K562 (cell line): ENCODE results near the gene GRK1. TPM values are rescaled to one million over a fixed set of nuclear protein-coding genes. Genes with fewer than 3 reads are reported as not detected.
"Not testable (repeated sequence)": the region's sequence is repeated elsewhere in the genome, so short reads cannot be mapped to it uniquely, and the experiment has no call there.

Experiments used
- ATAC-seq: fragments of 200-7000 bp; cut with Tn5 transposase; 3 replicates; pipeline ENCODE4 v1.9.1; 2020; ENCODE audit warnings: moderate library complexity
- BruUV-seq: library from RNA; stranded (reverse); fragments of 400-500 nt; replicated peaks from 2 replicates; lab custom pipeline; 2021; lab: Mats Ljungman, UMichigan
- CTCF ChIA-PET: fragments of 300-600 bp; formaldehyde crosslinking; extraction: SDS; loops from one replicate; lab custom pipeline; 2021; ENCODE audit warnings: low intra/inter-chr PET ratio; lab: Yijun Ruan, JAX
- POLR2A ChIA-PET: fragments of 300-600, 350-650 bp; sonication (Branson Sonifier 250); formaldehyde crosslinking; extraction: SDS; loops from one replicate; lab custom pipeline; 2021; ENCODE audit warnings: antibody characterized with exemption, inconsistent platforms; lab: Yijun Ruan, JAX
- DNase-seq, 4 experiments: peaks; one replicate each; pipeline versions ENCODE4 v3.0.0 to v3.0.0-alpha.2; 2011 to 2018; ENCODE audit warnings: low spot score in 3 of 4, mixed read lengths in 3 of 4; ENCODE audit errors: extremely low read depth in 1 of 4
- FAIRE-seq: peaks from 2 replicates; lab custom pipeline; 2011; peaks lifted over from hg19 to GRCh38; lab: Jason Lieb, UNC
- H2AFZ ChIP-seq: 2 replicates; pipeline ENCODE4 v1.6.0; 2011; ENCODE audit warnings: low read depth, low read length, control low read depth, inconsistent platforms
- H3K27ac ChIP-seq: fragments of 200-600 bp; 3 replicates; pipeline ENCODE4 v1.8.0; 2011; ENCODE audit warnings: low read depth, mild to moderate bottlenecking, control low read depth, inconsistent platforms, low read length, moderate library complexity, mixed read lengths; ENCODE audit errors: extremely low read depth
- H3K27me3 ChIP-seq, 2 experiments: fragments of 300-600 bp in 1 of 2; 2 replicates in 1 of 2; 3 replicates in 1 of 2; pipeline versions ENCODE4 v1.6.0 to v1.8.0; 2011; ENCODE audit warnings: inconsistent platforms in 2 of 2, low read length in 2 of 2, mild to moderate bottlenecking in 1 of 2, mixed read lengths in 1 of 2, moderate library complexity in 1 of 2; ENCODE audit not compliant: control insufficient read depth in 2 of 2, insufficient read depth in 2 of 2
- H3K36me3 ChIP-seq: fragments of 300-600 bp; 3 replicates; pipeline ENCODE4 v1.8.0; 2011; ENCODE audit warnings: mild to moderate bottlenecking, low read length, inconsistent platforms; ENCODE audit not compliant: control insufficient read depth, insufficient read depth
- H3K4me1 ChIP-seq, 2 experiments: fragments of 200-600 bp in 1 of 2; replicated peaks in 1 of 2; 2 replicates in 1 of 2; 3 replicates in 1 of 2; pipeline versions ENCODE4 v1.5.1 to v1.8.0; 2011; ENCODE audit warnings: inconsistent platforms in 2 of 2, low read length in 2 of 2, mild to moderate bottlenecking in 1 of 2, mixed read lengths in 1 of 2, moderate library complexity in 1 of 2; ENCODE audit not compliant: control insufficient read depth in 2 of 2, insufficient read depth in 2 of 2
- H3K4me2 ChIP-seq: 2 replicates; pipeline ENCODE4 v1.6.1; 2011; ENCODE audit warnings: low read length, control low read depth, inconsistent platforms, mixed read lengths; ENCODE audit not compliant: insufficient read depth
- H3K4me3 ChIP-seq: fragments of 200-600 bp; sonication (generic), shearing (Covaris generic); 2 replicates; pipeline ENCODE4 v1.5.1; 2016; ENCODE audit warnings: control low read depth, inconsistent platforms
- H3K79me2 ChIP-seq: fragments of 200-600 bp; 3 replicates; pipeline ENCODE4 v1.8.0; 2011; ENCODE audit warnings: low read length, inconsistent platforms; ENCODE audit not compliant: control insufficient read depth, insufficient read depth
- H3K9ac ChIP-seq, 2 experiments: 2 replicates each; pipeline versions ENCODE4 v1.6.0 to v1.6.1; 2011; ENCODE audit warnings: low read depth in 2 of 2, low read length in 2 of 2, control low read depth in 1 of 2, inconsistent platforms in 1 of 2, mild to moderate bottlenecking in 1 of 2, mixed read lengths in 1 of 2; ENCODE audit not compliant: insufficient read depth in 1 of 2
- H3K9me1 ChIP-seq: one replicate; pipeline ENCODE4 v1.6.0; 2011; ENCODE audit warnings: inconsistent platforms, mild to moderate bottlenecking, low read length, moderate library complexity; ENCODE audit not compliant: control insufficient read depth, insufficient read depth
- H3K9me3 ChIP-seq: replicated peaks from 2 replicates; pipeline ENCODE4 v1.5.1; 2011; ENCODE audit warnings: low read depth, low read length, inconsistent platforms; ENCODE audit not compliant: control insufficient read depth, insufficient read depth
- H4K20me1 ChIP-seq: replicated peaks from 2 replicates; pipeline ENCODE4 v1.6.1; 2011; ENCODE audit warnings: low read length, inconsistent platforms, mixed read lengths; ENCODE audit not compliant: control insufficient read depth, insufficient read depth
- ESRRA ChIP-seq: fragments of 450-650 bp; IDR thresholded peaks from 2 replicates; pipeline ENCODE4 v1.6.1; 2014; ENCODE audit warnings: low read depth, mild to moderate bottlenecking, moderate library complexity, borderline replicate concordance
- HDAC1 ChIP-seq, 2 experiments: fragments of 450-650 bp; IDR thresholded peaks; 2 replicates each; pipeline ENCODE4 v1.6.1; 2016 to 2017; ENCODE audit warnings: inconsistent platforms in 1 of 2, mild to moderate bottlenecking in 1 of 2, moderate library complexity in 1 of 2
- HDAC8 ChIP-seq: fragments of 450-650 bp; IDR thresholded peaks from 2 replicates; pipeline ENCODE4 v1.6.1; 2016; ENCODE audit warnings: mild to moderate bottlenecking, missing genetic modification characterization, moderate library complexity, missing compliant biosample characterization
- KLF13 ChIP-seq: fragments of 450-650 bp; IDR thresholded peaks from 2 replicates; pipeline ENCODE4 v1.6.1; 2016; ENCODE audit warnings: missing genetic modification characterization, low read depth, mild to moderate bottlenecking, missing compliant biosample characterization, moderate library complexity, borderline replicate concordance
- POLR2G ChIP-seq: fragments of 200-400 bp; formaldehyde crosslinking; IDR thresholded peaks from 2 replicates; pipeline ENCODE4 v1.6.1; 2017; ENCODE audit warnings: low read depth, mild to moderate bottlenecking, antibody characterized with exemption, low read length, moderate library complexity
- ZFP1 ChIP-seq: fragments of 450-650 bp; formaldehyde crosslinking; IDR thresholded peaks from 2 replicates; pipeline ENCODE4 v1.4.0; 2020; ENCODE audit warnings: mild to moderate bottlenecking, mixed read lengths
- ZNF121 ChIP-seq: sonication (generic); formaldehyde crosslinking; conservative IDR thresholded peaks from 2 replicates; pipeline ENCODE4 v1.8.0; 2022; ENCODE audit warnings: missing genetic modification reagents
- ZNF507 ChIP-seq: conservative IDR thresholded peaks from 2 replicates; pipeline ENCODE4 v1.6.1; 2017; ENCODE audit warnings: missing genetic modification characterization, missing compliant biosample characterization
- ZNF707 ChIP-seq: fragments of 250-450 bp; sonication (Bioruptor Pico); conservative IDR thresholded peaks from 2 replicates; pipeline ENCODE4 v1.8.0; 2022; ENCODE audit warnings: inconsistent platforms, mild to moderate bottlenecking, moderate library complexity
- WGBS: fragments of 100-300 bp; shearing (Covaris generic); methylation state at CpG from one replicate; pipeline ENCODE4 v1.1.6; 2016; ENCODE audit warnings: low coverage, mixed read lengths; ENCODE audit not compliant: insufficient coverage; ENCODE audit errors: missing lambda C conversion rate; 5-methylcytosine and 5-hydroxymethylcytosine counted together
- in situ Hi-C: fragments of 300-500 bp; cut with MboI; formaldehyde crosslinking; loops from 4 replicates; pipeline ENCODE4 v1.15.0; 2018; ENCODE audit warnings: inconsistent platforms, mixed read lengths
- intact Hi-C: fragments of 100-400 bp; cut with micrococcal nuclease; formaldehyde crosslinking; loops from 2 replicates; pipeline ENCODE4 v1.14.2; 2022
- polyA plus RNA-seq, 8 experiments: library from polyadenylated mRNA; depleted of rRNA in 4 of 8; stranded (reverse) in 5 of 8; unstranded in 3 of 8; fragments of >200 nt; fragmentation: Nextera tagmentation in 2 of 8; fragmentation: Illumina TruSeq in 1 of 8; extraction: Ambion mirVana in 2 of 8; extraction: Trizol in 1 of 8; gene quantifications; 2 replicates each; pipeline versions ENCODE4 v1.2.1 to v1.2.3, GENCODE V29; 2011 to 2014; ENCODE audit warnings: inconsistent platforms in 1 of 8, missing spikeins in 1 of 8
- total RNA-seq, 7 experiments: library from RNA; depleted of rRNA in 6 of 7; stranded (reverse); fragments of >200 nt in 6 of 7; fragmentation: Illumina TruSeq in 2 of 7; extraction: Trizol in 2 of 7; gene quantifications; 2 replicates each; pipeline versions ENCODE4 v1.2.1 to v1.2.3, GENCODE V29; 2011 to 2021; ENCODE audit warnings: low replicate concordance in 1 of 7
- TF ChIP-seq, protein P1 (sequence below): IDR thresholded peaks from 3 replicates; pipeline ENCODE4 v1.6.1; 2011; ENCODE audit warnings: borderline replicate concordance, mild to moderate bottlenecking, moderate library complexity; ENCODE audit not compliant: insufficient read length; ENCODE audit errors: extremely low read depth

Gene GRK1
- total and polyA plus RNA-seq, 9 of the 15 experiments (the other 6 are each of a cell fraction or from before 2014, with no cell fraction given) = 0.09 TPM; not detected in 8

DNA sequence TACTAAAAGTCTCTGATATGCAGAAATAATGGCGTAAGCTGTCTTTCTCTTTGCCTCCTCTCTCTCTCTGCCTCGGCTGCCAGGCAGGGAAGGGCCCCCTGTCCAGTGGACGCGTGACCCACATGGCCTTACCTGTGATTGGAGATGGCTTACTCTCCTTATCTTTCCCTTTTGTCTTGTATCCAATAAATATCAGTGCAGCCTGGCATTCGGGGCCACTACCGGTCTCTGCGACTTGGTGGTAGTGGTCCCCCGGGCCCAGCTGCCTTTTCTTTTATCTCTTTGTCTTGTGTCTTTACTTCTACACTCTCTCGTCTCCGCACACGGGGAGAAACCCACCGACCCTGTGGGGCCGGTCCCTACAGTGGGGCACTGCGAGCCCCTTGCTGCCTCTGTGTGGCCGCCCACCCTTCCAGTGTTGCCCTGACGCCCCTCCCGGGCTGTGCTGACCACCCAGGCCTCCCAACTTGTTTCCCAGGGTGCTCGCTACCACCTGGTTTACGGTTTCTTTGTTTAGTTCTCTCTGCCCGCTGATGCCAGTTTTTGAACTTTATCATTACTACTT lies 45.0 kb upstream of the GRK1 start:
- H3K4me2 ChIP-seq, H2AFZ ChIP-seq, H3K4me3 ChIP-seq, BruUV-seq, H3K27me3 ChIP-seq, H3K27ac ChIP-seq, in situ Hi-C loops, intact Hi-C loops, H3K9ac ChIP-seq, H3K4me1 ChIP-seq, H4K20me1 ChIP-seq, ATAC-seq, H3K9me3 ChIP-seq, H3K9me1 ChIP-seq, DNase-seq, FAIRE-seq, CTCF ChIA-PET, POLR2A ChIA-PET: not testable (repeated sequence)
- peaks cover 60% of the 10 kb centered on the region for H3K79me2 ChIP-seq
- H3K36me3 ChIP-seq = peaks cover 65% of the 10 kb centered on the region; the same call in 2 of the 3 replicates
- WGBS = 93% methylated on average over 6 of the region's 20 CpGs

DNA sequence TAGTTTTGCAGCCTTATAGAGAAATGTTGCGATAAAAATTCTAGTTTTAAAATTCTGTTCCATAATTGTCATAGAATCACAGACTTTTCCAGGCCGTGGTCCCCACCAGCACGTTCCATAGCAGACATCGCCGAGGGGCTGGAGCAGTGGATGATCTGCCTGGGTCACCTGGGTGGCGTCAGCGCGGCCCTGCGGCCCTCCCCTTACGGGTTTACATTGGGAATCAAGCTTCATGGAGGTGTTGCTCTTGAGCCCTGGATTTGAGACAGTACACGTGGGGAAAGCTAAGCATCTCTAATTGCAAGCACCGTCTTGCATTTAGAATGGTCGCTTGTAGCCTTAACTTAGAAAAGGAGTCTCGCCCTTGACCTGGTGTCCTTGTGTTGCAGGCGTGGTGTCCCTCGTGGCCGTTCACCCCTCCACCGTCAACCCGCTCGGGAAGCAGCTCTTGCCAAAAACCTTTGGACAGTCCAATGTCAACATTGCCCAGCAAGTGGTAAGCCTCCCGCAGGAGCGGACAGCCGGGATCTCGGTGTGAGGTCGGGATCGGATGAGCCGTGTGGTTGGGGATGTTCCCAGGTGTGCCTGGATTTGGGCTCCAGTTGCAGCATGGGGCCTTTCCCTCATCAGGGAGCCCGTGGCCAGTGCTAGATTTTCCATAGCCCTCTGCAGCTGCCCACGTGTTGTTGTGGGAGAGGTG lies 44.1 kb upstream of the GRK1 start:
- Histone ChIP-seq H3K36me3 (peaks cover 67% of the 10 kb centered on the region; the same call in 2 of the 3 replicates), H3K79me2 (peaks cover 60% of the 10 kb centered on the region), H3K9me3 (no peaks in the 10 kb centered on the region), H2AFZ (no peak overlapping the region), H4K20me1 (no peaks in the 10 kb centered on the region), H3K27me3 (no peaks in the 10 kb centered on the region), H3K4me2 (no peak overlapping the region), H3K4me1 (no peaks in the 10 kb centered on the region), H3K27ac (no peak overlapping the region), H3K9ac (no peak overlapping the region), H3K4me3 (no peak overlapping the region), H3K9me1 (no peaks in the 10 kb centered on the region)
- whole genome bisulfite sequencing = 90% methylated on average over 18 of the region's 29 CpGs
- BruUV-seq = no TSS peak
- intact Hi-C loops = no loop called here
- no peak for FAIRE-seq
- CTCF ChIA-PET = no interaction called here
- POLR2A ChIA-PET = interaction anchor here (0.6 kb wide), 1 partner anchor 9 kb away, joined by 3 read pairs; no protein-coding TSS in a partner anchor
- no peak for ATAC-seq
- in situ Hi-C loops = no loop called here
- no peak for DNase-seq
- TF ChIP-seq ZNF121 (CRISPR knock-in tag) = no peak
- TF ChIP-seq, protein P1, sequence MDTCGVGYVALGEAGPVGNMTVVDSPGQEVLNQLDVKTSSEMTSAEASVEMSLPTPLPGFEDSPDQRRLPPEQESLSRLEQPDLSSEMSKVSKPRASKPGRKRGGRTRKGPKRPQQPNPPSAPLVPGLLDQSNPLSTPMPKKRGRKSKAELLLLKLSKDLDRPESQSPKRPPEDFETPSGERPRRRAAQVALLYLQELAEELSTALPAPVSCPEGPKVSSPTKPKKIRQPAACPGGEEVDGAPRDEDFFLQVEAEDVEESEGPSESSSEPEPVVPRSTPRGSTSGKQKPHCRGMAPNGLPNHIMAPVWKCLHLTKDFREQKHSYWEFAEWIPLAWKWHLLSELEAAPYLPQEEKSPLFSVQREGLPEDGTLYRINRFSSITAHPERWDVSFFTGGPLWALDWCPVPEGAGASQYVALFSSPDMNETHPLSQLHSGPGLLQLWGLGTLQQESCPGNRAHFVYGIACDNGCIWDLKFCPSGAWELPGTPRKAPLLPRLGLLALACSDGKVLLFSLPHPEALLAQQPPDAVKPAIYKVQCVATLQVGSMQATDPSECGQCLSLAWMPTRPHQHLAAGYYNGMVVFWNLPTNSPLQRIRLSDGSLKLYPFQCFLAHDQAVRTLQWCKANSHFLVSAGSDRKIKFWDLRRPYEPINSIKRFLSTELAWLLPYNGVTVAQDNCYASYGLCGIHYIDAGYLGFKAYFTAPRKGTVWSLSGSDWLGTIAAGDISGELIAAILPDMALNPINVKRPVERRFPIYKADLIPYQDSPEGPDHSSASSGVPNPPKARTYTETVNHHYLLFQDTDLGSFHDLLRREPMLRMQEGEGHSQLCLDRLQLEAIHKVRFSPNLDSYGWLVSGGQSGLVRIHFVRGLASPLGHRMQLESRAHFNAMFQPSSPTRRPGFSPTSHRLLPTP = no peak
- no peak for TF ChIP-seq KLF13 (tag)
- no peak for TF ChIP-seq ZNF707 (CRISPR knock-in tag)
- no peak for TF ChIP-seq ESRRA
- TF ChIP-seq POLR2G = no peak
- no peak for TF ChIP-seq ZFP1 (CRISPR knock-in tag)
- no peak for TF ChIP-seq HDAC1 (IDR thresholded peaks at IDR 0.05)
- no peak for TF ChIP-seq HDAC8 (tag)
- no peak for TF ChIP-seq ZNF507
